Body of pancreas (tissue), 4 donors: ENCODE results near the gene XPO6. TPM values are rescaled to one million over a fixed set of nuclear protein-coding genes. Genes with fewer than 3 reads are reported as not detected.

Experiments used
- ATAC-seq: fragments of 150-250 bp; one replicate; pipeline ENCODE4 v1.9.1; 2016
- DNase-seq, 4 donors: peaks; one replicate each; pipeline ENCODE4 v3.0.0-alpha.2; 2019
- H3K27ac ChIP-seq, 4 donors: fragments of 200-600 bp; sonication (generic); 1 replicate in 3 of 4; 2 replicates in 1 of 4; pipeline versions ENCODE4 v1.5.1 to v1.6.1; 2016 to 2019; ENCODE audit warnings: mild to moderate bottlenecking in 1 of 4, mixed read lengths in 1 of 4, moderate library complexity in 1 of 4
- H3K27me3 ChIP-seq, 2 donors: fragments of 200-600 bp; sonication (generic); one replicate each; pipeline ENCODE4 v1.6.0; 2016; ENCODE audit warnings: mild to moderate bottlenecking in 1 of 2
- H3K36me3 ChIP-seq, 2 donors: fragments of 200-600 bp; sonication (generic); replicated peaks in 1 of 2; 2 replicates each; pipeline ENCODE4 v1.5.1; 2016; ENCODE audit warnings: low read depth in 2 of 2; ENCODE audit not compliant: insufficient read depth in 1 of 2
- H3K4me1 ChIP-seq: fragments of 200-600 bp; sonication (generic); one replicate; pipeline ENCODE4 v1.6.0; 2016
- H3K4me3 ChIP-seq, 2 donors: fragments of 200-600 bp; sonication (generic); 1 replicate in 1 of 2; 2 replicates in 1 of 2; pipeline ENCODE4 v1.5.1; 2016 to 2019
- H3K9me3 ChIP-seq, 3 donors: fragments of 200-600 bp; sonication (generic); 1 replicate in 2 of 3; 2 replicates in 1 of 3; pipeline ENCODE4 v1.5.1; 2016
- POLR2A ChIP-seq, 3 donors: fragments of 450-650 bp; IDR thresholded peaks; one replicate each; pipeline ENCODE4 v1.6.1; 2016; ENCODE audit warnings: antibody characterized with exemption in 3 of 3, mild to moderate bottlenecking in 2 of 3
- WGBS, 2 donors: methylation state at CpG; one replicate each; pipeline ENCODE4 v1.1.5; 2017; 5-methylcytosine and 5-hydroxymethylcytosine counted together
- intact Hi-C: fragments of 100-400 bp; cut with DNase I; formaldehyde crosslinking; loops from one replicate; pipeline ENCODE4 v1.15.1; 2023
- total RNA-seq, 2 donors: library from RNA; depleted of rRNA; stranded (reverse); fragments of >200 nt; gene quantifications; one replicate each; pipeline ENCODE4 v1.1.0, GENCODE V29; 2016
- TF ChIP-seq, protein P1 (sequence below), 7 experiments: fragments of 450-650 bp in 4 of 7; fragments of 200-600 bp in 3 of 7; sonication (generic) in 3 of 7; IDR thresholded peaks; one replicate each; pipeline ENCODE4 v1.5.1; 2016 to 2019; ENCODE audit warnings: antibody characterized with exemption in 7 of 7

XPO6 gene
- total RNA-seq, 2 donors from 2014 or later: 54.7 to 103 TPM

DNA sequence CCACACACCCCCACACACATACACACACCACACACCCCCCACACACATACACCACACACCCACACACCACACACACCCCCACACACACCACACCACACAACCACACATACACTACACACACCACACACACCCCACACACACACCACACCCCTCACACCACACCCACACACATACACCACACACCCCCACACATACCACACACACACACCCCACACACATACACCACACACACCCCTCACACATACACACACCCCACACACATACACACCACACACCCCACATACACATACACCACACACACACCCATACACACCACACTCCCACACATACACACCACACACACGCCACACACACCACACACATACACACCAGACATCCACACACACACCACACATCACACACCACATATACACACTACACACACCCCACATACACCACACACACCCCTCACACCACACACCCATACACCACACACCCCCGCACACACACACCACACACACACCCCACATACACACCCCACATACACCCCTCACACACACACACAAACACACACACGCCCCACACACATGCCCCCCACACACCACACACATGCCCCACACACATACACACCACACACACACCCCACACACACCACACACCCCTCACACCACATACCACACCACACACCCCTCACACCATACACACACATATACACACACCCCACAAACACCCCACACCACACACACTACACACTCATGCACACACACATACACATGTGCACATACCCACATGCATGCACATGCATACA, 122.4 kb downstream of the XPO6 start:
- Histone ChIP-seq H3K4me3 (no peak overlapping the region), H3K36me3 (no peaks in the 10 kb centered on the region), H3K27me3 (no peaks in the 10 kb centered on the region), H3K27ac (no peak overlapping the region), H3K9me3 (no peaks in the 10 kb centered on the region), H3K4me1 (no peaks in the 10 kb centered on the region)
- ATAC-seq: no peak
- intact Hi-C loops: no loop called here
- 78 to 85% methylated on average over 3 of the region's 3 CpGs for WGBS, 2 donors
- no peak for DNase-seq
- TF ChIP-seq POLR2A (IDR thresholded peaks at IDR 0.05): no peak
- TF ChIP-seq, protein P1, sequence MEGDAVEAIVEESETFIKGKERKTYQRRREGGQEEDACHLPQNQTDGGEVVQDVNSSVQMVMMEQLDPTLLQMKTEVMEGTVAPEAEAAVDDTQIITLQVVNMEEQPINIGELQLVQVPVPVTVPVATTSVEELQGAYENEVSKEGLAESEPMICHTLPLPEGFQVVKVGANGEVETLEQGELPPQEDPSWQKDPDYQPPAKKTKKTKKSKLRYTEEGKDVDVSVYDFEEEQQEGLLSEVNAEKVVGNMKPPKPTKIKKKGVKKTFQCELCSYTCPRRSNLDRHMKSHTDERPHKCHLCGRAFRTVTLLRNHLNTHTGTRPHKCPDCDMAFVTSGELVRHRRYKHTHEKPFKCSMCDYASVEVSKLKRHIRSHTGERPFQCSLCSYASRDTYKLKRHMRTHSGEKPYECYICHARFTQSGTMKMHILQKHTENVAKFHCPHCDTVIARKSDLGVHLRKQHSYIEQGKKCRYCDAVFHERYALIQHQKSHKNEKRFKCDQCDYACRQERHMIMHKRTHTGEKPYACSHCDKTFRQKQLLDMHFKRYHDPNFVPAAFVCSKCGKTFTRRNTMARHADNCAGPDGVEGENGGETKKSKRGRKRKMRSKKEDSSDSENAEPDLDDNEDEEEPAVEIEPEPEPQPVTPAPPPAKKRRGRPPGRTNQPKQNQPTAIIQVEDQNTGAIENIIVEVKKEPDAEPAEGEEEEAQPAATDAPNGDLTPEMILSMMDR (IDR thresholded peaks at IDR 0.05): no peak

DNA sequence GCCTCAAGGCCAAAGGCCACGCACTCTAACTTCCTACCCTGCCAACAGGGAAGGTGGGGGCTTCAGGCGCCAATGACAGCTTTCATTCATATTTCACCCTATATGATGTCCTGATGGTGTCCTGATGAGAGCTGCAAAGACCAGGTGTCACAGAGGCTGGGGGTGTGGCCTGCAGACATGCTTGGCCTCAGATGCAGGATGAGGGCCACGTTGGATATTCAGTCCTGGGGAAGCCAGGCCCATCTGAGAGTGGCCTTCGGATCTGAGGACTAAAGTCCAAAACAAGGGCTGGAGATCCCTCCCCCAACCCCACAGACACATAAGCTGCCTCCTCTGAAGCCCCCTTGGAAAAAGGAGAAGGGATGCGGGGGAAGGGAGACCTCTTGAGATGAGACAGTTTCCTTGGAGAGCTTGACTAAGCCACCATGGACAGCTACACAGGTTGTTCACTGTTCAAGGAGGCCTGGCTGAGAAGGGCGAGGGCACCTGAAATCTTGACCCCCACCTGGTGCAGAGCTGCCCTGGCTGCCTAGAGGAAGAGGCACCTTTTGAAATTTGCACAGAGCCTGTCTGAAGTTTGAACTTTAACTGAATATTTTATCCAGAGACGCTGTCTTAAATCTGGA, 124.0 kb downstream of the XPO6 start:
- TF ChIP-seq, protein P1 (IDR thresholded peaks at IDR 0.05): no peak
- TF ChIP-seq POLR2A (IDR thresholded peaks at IDR 0.05): no peak
- H3K36me3 ChIP-seq: no peaks in the 10 kb centered on the region
- H3K4me3 ChIP-seq: no peak overlapping the region
- WGBS, 2 donors: 83 to 84% methylated on average over 5 to 7 of the region's 7 CpGs
- no peak overlapping the region for H3K27ac ChIP-seq
- DNase-seq: no peak
- no peaks in the 10 kb centered on the region for H3K9me3 ChIP-seq
- intact Hi-C loops: no loop called here
- no peaks in the 10 kb centered on the region for H3K4me1 ChIP-seq
- H3K27me3 ChIP-seq: no peaks in the 10 kb centered on the region
- ATAC-seq: no peak

DNA sequence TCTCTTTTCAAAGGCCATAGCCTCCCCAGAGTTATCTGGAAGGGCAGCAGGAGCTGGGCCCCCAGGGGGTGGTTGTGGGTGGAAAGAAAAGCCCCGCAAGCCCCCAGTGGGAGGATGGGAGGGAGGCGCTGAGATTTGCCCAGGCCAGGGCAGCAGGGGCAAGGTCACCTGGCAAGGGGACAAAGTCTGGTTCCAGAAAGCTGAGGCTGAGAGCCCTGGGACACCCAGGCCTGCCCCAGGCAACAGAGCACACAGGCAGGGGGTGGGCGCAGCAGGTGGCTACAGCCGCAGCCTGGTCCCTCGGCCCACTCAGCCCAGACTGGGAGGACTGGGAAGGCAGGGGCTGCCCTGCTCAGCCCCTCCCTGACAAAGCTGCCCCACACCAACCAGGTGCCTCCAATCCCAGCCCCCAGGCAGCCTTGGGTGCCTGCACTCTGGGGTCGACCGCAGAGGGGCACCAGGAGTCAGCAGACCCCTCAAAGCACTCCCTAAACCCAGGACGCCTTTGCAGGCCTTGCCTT, 124.6 kb downstream of the XPO6 start:
- no peak for ATAC-seq
- TF ChIP-seq, protein P1 (IDR thresholded peaks at IDR 0.05): no peak
- no peak for TF ChIP-seq POLR2A (IDR thresholded peaks at IDR 0.05)
- intact Hi-C loops: no loop called here
- Histone ChIP-seq H3K36me3 (no peaks in the 10 kb centered on the region), H3K9me3 (no peaks in the 10 kb centered on the region), H3K4me3 (no peak overlapping the region), H3K27me3 (no peaks in the 10 kb centered on the region), H3K4me1 (no peaks in the 10 kb centered on the region), H3K27ac (no peak overlapping the region)
- 82% methylated on average over 4 to 8 of the region's 8 CpGs for WGBS, 2 donors
- no peak for DNase-seq

DNA sequence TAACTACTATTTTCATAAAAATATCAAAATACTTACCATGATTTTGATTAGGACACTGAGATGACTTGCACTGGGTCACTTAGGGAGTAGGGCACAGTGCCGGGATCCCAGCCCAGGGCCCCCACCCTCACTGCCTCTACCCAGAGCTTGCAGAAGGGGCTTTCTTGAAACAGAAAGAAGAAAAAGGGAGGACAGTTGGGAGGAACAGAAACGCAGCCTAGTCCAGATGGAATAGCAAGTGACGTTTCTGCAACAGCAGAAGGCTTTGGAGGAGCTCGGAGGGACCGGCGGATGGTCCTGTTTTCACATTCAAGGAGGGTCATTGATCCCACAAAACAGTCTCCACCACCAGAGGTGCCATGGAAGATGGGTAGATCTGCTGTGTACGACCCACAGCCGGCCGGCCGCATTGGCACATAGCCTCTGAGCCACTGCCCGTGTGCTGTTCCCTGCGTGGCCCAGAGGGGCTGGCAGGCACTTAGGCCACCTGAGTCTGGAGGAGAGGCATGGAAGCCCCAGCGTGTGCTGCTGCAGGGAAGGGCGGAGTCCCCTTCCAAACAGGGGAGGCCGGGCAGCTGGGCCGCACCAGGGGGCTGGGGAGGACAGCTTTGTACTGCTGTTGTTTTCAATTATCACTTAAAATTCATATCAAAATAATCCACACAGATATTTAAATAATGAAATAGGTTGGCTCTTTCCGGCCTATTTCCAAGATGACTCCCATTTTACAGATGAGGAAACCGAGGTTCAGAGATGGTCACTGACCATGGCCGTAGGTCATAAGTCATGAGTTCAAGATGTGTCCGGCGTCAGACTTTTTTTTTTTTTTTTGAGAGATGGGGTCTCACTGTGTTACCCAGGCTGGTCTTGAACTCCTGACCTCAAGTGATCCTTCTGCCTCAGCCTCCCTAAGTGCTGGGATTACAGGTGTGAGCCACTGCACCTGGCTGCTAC, 125.3 kb downstream of the XPO6 start:
- H3K27ac ChIP-seq: no peak overlapping the region

More for the DNA sequence above, 125.3 kb downstream of the XPO6 start:
- no peaks in the 10 kb centered on the region for H3K27me3 ChIP-seq
- H3K36me3 ChIP-seq: no peaks in the 10 kb centered on the region
- WGBS, 2 donors: 79 to 85% methylated on average over 18 to 21 of the region's 21 CpGs
- no peaks in the 10 kb centered on the region for H3K9me3 ChIP-seq
- H3K4me1 ChIP-seq: no peaks in the 10 kb centered on the region
- no peak for DNase-seq
- TF ChIP-seq, protein P1 (IDR thresholded peaks at IDR 0.05): no peak
- TF ChIP-seq POLR2A (IDR thresholded peaks at IDR 0.05): no peak
- intact Hi-C loops: no loop called here
- ATAC-seq: no peak
- no peak overlapping the region for H3K4me3 ChIP-seq
